Keratinocyte (primary cell): ENCODE results near the gene LY6G6D.

Experiments used
- CTCF ChIP-seq, 3 experiments: IDR thresholded peaks in 1 of 3; conservative IDR thresholded peaks in 1 of 3; optimal IDR thresholded peaks in 1 of 3; 2 replicates in 2 of 3; 3 replicates in 1 of 3; pipeline versions ENCODE3 to v1.5.1; 2011; ENCODE audit warnings: low read length in 3 of 3, mild to moderate bottlenecking in 3 of 3, moderate library complexity in 2 of 3, control low read depth in 1 of 3, inconsistent platforms in 1 of 3; ENCODE audit not compliant: insufficient read depth in 2 of 3; ENCODE audit errors: extremely low read depth in 1 of 3
- EZH2 ChIP-seq: IDR thresholded peaks from one replicate; pipeline ENCODE4 v1.6.1; 2012; ENCODE audit warnings: inconsistent platforms, mild to moderate bottlenecking, low read length, moderate library complexity

- no peak for TF ChIP-seq CTCF (optimal IDR thresholded peaks at IDR 0.05 in 1 of 3, IDR thresholded peaks at IDR 0.05 in 1 of 3, conservative IDR thresholded peaks at IDR 0.05 in 1 of 3; ENCODE audit: extremely low read depth in 1 of 3, insufficient read depth in 2 of 3, low read length in 3 of 3)
- no peak for TF ChIP-seq EZH2
Measured at GRCh38 chr6:31719001-31719400, 3.9 kb downstream of the LY6G6D start.
